LNCaP clone FGC (cell line): ENCODE measurements around the gene PPP2R2D.

Source experiments
- DNase-seq: peaks from one replicate; pipeline ENCODE4 v3.0.0-alpha.2; 2011; ENCODE audit warnings: low read depth
- H3K4me3 ChIP-seq: 2 replicates; pipeline ENCODE4 v1.5.1; 2011; ENCODE audit warnings: mild to moderate bottlenecking, low read depth, low read length, control low read depth
- TF ChIP-seq, protein P1 (sequence below): IDR thresholded peaks from 2 replicates; pipeline ENCODE4 v1.5.1; 2012; ENCODE audit warnings: mild to moderate bottlenecking; ENCODE audit not compliant: control insufficient read depth, insufficient read depth; ENCODE audit errors: extremely low read depth

The PPP2R2D gene

DNA sequence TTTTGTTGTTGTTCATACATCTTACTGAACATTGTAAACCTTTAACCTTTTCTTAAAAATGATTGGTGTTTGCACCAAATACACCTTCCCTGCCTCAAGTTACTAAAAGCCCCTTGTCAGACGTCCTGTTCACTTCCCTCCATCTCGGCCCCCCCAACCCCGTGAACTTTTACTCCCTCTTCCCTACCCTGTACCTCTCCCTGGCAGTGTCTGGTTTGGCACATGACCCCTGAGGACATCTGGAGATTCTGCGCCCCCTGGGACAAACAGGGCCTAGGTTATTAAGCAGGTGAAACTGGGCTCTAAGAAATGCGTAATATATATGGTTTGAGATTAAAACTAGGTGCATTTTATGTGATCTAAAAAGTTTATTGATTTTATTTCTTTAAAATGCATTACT, 1.4 kb downstream of the PPP2R2D start:
- DNase-seq: no peak
- TF ChIP-seq, protein P1, sequence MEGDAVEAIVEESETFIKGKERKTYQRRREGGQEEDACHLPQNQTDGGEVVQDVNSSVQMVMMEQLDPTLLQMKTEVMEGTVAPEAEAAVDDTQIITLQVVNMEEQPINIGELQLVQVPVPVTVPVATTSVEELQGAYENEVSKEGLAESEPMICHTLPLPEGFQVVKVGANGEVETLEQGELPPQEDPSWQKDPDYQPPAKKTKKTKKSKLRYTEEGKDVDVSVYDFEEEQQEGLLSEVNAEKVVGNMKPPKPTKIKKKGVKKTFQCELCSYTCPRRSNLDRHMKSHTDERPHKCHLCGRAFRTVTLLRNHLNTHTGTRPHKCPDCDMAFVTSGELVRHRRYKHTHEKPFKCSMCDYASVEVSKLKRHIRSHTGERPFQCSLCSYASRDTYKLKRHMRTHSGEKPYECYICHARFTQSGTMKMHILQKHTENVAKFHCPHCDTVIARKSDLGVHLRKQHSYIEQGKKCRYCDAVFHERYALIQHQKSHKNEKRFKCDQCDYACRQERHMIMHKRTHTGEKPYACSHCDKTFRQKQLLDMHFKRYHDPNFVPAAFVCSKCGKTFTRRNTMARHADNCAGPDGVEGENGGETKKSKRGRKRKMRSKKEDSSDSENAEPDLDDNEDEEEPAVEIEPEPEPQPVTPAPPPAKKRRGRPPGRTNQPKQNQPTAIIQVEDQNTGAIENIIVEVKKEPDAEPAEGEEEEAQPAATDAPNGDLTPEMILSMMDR: no peak
- peak overlapping the region; percentile 80 for H3K4me3 ChIP-seq

DNA sequence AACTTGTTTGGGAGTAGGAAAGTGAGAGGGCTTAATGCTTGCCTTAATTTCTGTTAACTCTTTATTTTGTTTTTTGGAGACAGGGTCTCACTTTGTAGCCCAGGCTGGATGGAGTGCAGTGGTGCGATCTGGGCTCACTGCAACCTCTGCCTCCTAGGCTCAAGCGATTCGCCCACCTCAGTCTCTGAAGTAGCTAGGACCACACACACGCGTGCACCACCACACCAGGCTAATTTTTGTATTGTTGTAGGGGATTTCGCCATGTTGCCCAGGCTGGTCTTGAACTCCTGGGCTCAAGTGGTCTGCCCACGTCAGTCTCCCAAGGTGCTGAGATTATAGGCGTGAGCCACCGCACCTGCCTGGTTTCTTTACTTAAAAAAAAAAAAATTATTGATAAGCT, 1.9 kb downstream of the PPP2R2D start:
- no peak for DNase-seq
- TF ChIP-seq, protein P1: no peak
- peak overlapping the region; percentile 80 for H3K4me3 ChIP-seq

DNA sequence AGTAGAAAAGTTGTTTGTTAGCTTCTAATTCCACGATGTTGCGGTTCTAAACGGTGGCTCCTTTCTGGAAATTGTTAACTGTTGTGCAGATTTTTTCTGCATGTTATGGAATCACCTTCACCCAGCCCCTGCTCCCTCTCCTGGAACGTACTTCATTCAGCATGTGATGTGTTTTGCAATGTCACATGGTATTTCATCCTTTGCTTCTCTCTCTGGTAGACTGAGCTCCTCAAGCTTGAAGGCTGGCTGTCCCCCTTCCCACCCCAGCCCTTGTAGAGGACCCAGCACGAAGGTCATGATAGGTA, 4.4 kb downstream of the PPP2R2D start:
- no peak for DNase-seq
- H3K4me3 ChIP-seq: peak overlapping the region; percentile 25; the same call in 1 of the 2 replicates
- TF ChIP-seq, protein P1: no peak

DNA sequence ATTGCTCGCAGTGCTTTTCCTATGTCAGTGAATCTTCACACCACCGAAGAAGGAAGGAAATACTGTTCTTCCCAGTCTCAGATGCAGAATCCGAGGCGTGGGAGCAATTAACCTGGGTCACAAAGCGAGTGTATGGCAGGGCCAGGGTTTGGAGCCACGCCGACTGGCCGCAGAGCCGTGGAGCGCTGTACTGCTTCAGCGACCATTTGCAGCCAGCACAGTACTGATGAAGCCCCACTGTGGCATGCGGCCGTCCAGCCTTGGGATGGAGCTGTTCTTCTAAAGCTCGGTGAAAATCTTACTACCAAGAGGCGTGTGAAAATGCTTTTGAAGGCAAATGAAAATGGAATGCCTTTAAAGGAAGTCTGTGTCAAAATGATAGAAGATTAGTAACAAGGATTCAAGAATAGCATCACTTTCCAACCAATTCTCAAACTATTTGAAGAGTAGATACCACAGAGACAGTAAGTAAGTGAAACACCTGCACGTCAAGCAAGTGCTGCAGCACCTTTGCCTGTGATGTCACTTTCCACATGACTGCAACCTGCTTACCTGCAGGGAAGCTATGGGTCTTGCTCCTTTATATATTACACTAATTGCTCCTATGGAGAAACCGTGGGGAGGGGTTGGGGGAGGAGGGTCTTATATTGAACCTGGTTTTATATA, 4.9 kb downstream of the PPP2R2D start:
- peak overlapping the region; percentile 2; the same call in 1 of the 2 replicates for H3K4me3 ChIP-seq
- TF ChIP-seq, protein P1: no peak

DNA sequence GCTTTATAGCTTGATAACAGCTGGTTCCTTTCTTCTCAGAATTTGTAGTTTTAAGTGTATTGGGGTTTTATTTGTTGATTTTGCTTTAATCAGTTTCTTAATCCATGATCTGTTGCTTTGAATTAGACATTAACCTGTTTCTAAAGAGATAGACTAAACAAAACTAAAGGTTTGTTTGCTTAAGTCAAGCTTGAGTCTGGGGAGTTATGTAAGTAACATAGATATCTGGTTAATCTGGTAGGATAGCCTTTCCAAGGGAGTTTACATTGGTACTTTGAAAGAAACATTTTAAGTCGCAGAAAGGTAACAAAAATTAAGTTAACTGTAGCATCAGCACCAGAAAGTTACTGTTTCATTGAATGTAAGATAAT, 5.4 kb downstream of the PPP2R2D start:
- H3K4me3 ChIP-seq: peak overlapping the region; percentile 2; the same call in 1 of the 2 replicates
- TF ChIP-seq, protein P1: no peak
- DNase-seq: peak; percentile 46

More for the DNA sequence above, 4.9 kb downstream of the PPP2R2D start:
- DNase-seq: no peak

DNA sequence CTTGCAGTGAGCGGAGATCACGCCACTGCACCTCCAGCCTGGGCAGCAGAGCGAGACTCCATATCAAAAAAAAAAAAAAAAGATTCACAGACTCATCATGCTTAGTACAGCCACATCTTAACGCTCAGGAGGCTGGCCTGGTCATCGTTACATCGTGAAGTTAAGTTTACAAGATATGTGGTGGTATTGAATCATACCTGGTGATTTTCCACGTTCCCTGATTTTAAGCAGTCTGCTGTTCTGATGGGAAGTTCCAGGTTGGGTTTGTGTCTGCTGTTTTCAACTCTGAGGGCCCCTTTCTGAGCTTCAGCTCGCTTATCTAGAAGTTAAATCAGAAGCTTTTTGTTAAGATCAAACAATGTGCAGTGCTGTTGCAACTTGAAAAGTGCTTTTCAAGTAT, 6.9 kb downstream of the PPP2R2D start:
- DNase-seq: no peak
- H3K4me3 ChIP-seq: no peak overlapping the region
- TF ChIP-seq, protein P1: no peak

DNA sequence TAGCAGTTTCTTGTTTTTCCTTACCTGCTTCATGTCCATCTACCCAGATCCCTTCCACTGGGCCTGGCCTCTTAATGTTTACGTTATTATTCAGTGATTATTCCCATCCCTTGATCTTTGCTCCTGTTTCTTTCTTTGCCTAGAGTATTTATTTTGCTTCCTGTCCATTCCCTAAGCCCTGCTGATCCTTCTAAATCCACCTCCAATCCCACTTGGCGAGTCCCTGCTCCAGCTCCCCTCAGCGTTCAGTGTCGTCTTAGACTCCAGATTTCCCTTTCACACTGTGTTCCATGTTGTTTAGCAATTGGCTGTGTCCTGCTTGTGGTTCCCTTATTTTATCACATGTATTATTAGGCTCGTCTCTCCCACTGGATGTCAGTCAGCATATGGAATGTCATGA, 7.3 kb downstream of the PPP2R2D start:
- no peak overlapping the region for H3K4me3 ChIP-seq
- TF ChIP-seq, protein P1: no peak
- DNase-seq: peak; percentile 89
